NCI-H146 (cell line): ENCODE data around the gene LOXL1.

ENCODE experiments used
- DNase-seq: peaks from one replicate; lab custom pipeline; 2025; lab: John Stamatoyannopoulos, UW

Gene LOXL1

GRCh38 chr15:73994413-73994883 lies 68.2 kb downstream of the LOXL1 start, which contains the start of gene PML:
TSS of gene PML (plus strand) at chr15:73994716. CDS start at chr15:73994813, 97 bp downstream.
- DNase-seq, result peak; percentile 90

GRCh38 chr15:73994912-73995622 lies 68.8 kb downstream of the LOXL1 start:
- no peak for DNase-seq

GRCh38 chr15:73996267-73996666 lies 70.0 kb downstream of the LOXL1 start:
- no peak for DNase-seq

GRCh38 chr15:73996939-73997338 lies 70.7 kb downstream of the LOXL1 start:
- no peak for DNase-seq

- no peak for DNase-seq
Observed at GRCh38 chr15:73997986-73998385, 71.7 kb downstream of the LOXL1 start.
